ENCODE results near the gene CSKMT. TPM values are rescaled to one million over a fixed set of nuclear protein-coding genes. Genes with fewer than 3 reads are reported as not detected.
"Not testable (repeated sequence)": the region's sequence is repeated elsewhere in the genome, so short reads cannot be mapped to it uniquely, and the experiment has no call there.

Gene CSKMT
- total RNA-seq, 1 experiment from 2014 or later: 19.2 TPM

- Histone ChIP-seq H3K9me3 (ENCODE audit: insufficient read depth, low read depth) (no peaks in the 10 kb centered on the region), H2AFZ (no peak overlapping the region), H3K4me2 (no peak overlapping the region), H4K20me1 (ENCODE audit: insufficient read depth) (no peaks in the 10 kb centered on the region), H3K79me2 (ENCODE audit: low read depth) (peaks cover 19% of the 10 kb centered on the region), H3K27me3 (ENCODE audit: insufficient read depth, low read depth) (no peaks in the 10 kb centered on the region), H3K4me3 (no peak overlapping the region), H3K9me2 (ENCODE audit: insufficient read depth) (no peaks in the 10 kb centered on the region), H3K4me1 (replicated peaks; ENCODE audit: insufficient read depth) (peaks cover 14% of the 10 kb centered on the region), H3F3A (ENCODE audit: insufficient read depth, low read depth) (peaks cover 25% of the 10 kb centered on the region), H3K27ac (no peak overlapping the region), H3K36me3 (ENCODE audit: low read depth) (peaks cover 6% of the 10 kb centered on the region; the same call in 1 of the 2 replicates)
- ChIA-PET POLR2A (ENCODE audit: unreplicated experiment) (no interaction called here), CTCF (no interaction called here)
- BruUV-seq (replicated peaks): no TSS peak
- TF ChIP-seq EZH2 (IDR thresholded peaks at IDR 0.05; ENCODE audit: low read depth) (no peak), CTCF (conservative IDR thresholded peaks at IDR 0.05) (no peak)
- no peak for DNase-seq
- intact Hi-C loops (cut with micrococcal nuclease; ENCODE audit: unreplicated experiment): no loop called here
Observed at GRCh38 chr11:62702246-62702645, 37.1 kb downstream of the CSKMT start.

- H3F3A ChIP-seq (ENCODE audit: insufficient read depth, low read depth): peaks cover 25% of the 10 kb centered on the region
- BruUV-seq (replicated peaks); H3K27ac ChIP-seq; POLR2A ChIA-PET (ENCODE audit: unreplicated experiment); H3K4me3 ChIP-seq; H3K36me3 ChIP-seq (ENCODE audit: low read depth); H4K20me1 ChIP-seq (ENCODE audit: insufficient read depth); H3K9me3 ChIP-seq (ENCODE audit: insufficient read depth, low read depth); H3K9me2 ChIP-seq (ENCODE audit: insufficient read depth); H3K4me2 ChIP-seq; DNase-seq; H3K27me3 ChIP-seq (ENCODE audit: insufficient read depth, low read depth); intact Hi-C loops (cut with micrococcal nuclease; ENCODE audit: unreplicated experiment); H2AFZ ChIP-seq: not testable (repeated sequence)
- H3K4me1 ChIP-seq (replicated peaks; ENCODE audit: insufficient read depth): peaks cover 24% of the 10 kb centered on the region
- CTCF ChIA-PET: interaction anchor here (0.6 kb wide), 1 partner anchor 24 kb away, joined by 3 read pairs; no protein-coding TSS in a partner anchor
- H3K79me2 ChIP-seq (ENCODE audit: low read depth): peaks cover 19% of the 10 kb centered on the region
Observed at GRCh38 chr11:62703921-62704320, 38.8 kb downstream of the CSKMT start.

GRCh38 chr11:62705413-62705812, 40.3 kb downstream of the CSKMT start:
- H3F3A ChIP-seq (ENCODE audit: insufficient read depth, low read depth): peaks cover 34% of the 10 kb centered on the region
- peaks cover 6% of the 10 kb centered on the region; the same call in 1 of the 2 replicates for H3K36me3 ChIP-seq (ENCODE audit: low read depth)
- H2AFZ ChIP-seq: peak overlapping the region; percentile 85
- peak overlapping the region; percentile 79 for H3K27ac ChIP-seq
- ChIA-PET CTCF (interaction anchor here (0.6 to 1.3 kb wide), 4 partner anchors 12 to 94 kb away, joined by 3 to 14 read pairs (median 4); no protein-coding TSS in a partner anchor), POLR2A (ENCODE audit: unreplicated experiment) (interaction anchor here (0.5 to 1.2 kb wide), 5 partner anchors 10 to 66 kb away, joined by 3 to 15 read pairs (median 5); partner anchors contain the start of genes C11orf98, CSKMT, POLR2G and TAF6L)
- peak overlapping the region; percentile 89 for H3K4me3 ChIP-seq
- H4K20me1 ChIP-seq (ENCODE audit: insufficient read depth): no peaks in the 10 kb centered on the region
- H3K4me1 ChIP-seq (replicated peaks; ENCODE audit: insufficient read depth): peaks cover 30% of the 10 kb centered on the region
- H3K27me3 ChIP-seq (ENCODE audit: insufficient read depth, low read depth): no peaks in the 10 kb centered on the region
- peak; percentile 50 to 66 for DNase-seq
- intact Hi-C loops (cut with micrococcal nuclease; ENCODE audit: unreplicated experiment): loop anchor here (5.0 kb wide), 2 partner anchors 93 to 137 kb away; partner anchors contain the start of genes EML3 and ROM1
- H3K79me2 ChIP-seq (ENCODE audit: low read depth): peaks cover 19% of the 10 kb centered on the region
- peak overlapping the region; percentile 96 for H3K4me2 ChIP-seq
- TSS peak; percentile 4 for BruUV-seq (replicated peaks)
- no peaks in the 10 kb centered on the region for H3K9me2 ChIP-seq (ENCODE audit: insufficient read depth)
- H3K9me3 ChIP-seq (ENCODE audit: insufficient read depth, low read depth): no peaks in the 10 kb centered on the region
- TF ChIP-seq EZH2 (IDR thresholded peaks at IDR 0.05; ENCODE audit: low read depth) (no peak), CTCF (conservative IDR thresholded peaks at IDR 0.05) (no peak; the same call in 1 of the 2 replicates)
